CD8-positive, alpha-beta memory T cell (primary cell): ENCODE measurements around the gene NPLOC4. TPM values are rescaled to one million over a fixed set of nuclear protein-coding genes. Genes with fewer than 3 reads are reported as not detected.

Experiments used
- CTCF ChIA-PET: fragments of 350-600 bp; sonication (Branson Sonifier 250); formaldehyde crosslinking; loops from one replicate; lab custom pipeline; 2021; ENCODE audit warnings: antibody characterized with exemption; lab: Charles Lee
- POLR2A ChIA-PET: fragments of 350-600 bp; sonication (Branson Sonifier 250); formaldehyde crosslinking; loops from one replicate; lab custom pipeline; 2021; ENCODE audit warnings: antibody characterized with exemption; lab: Charles Lee
- DNase-seq, 5 donors: peaks; one replicate each; pipeline versions ENCODE4 v3.0.0 to v3.0.0-alpha.2; 2020 to 2022; ENCODE audit warnings: mixed read lengths in 1 of 5
- H3K27ac ChIP-seq: one replicate; pipeline ENCODE4 v1.7.0; 2013; ENCODE audit warnings: low read depth, mild to moderate bottlenecking, low read length, moderate library complexity
- H3K27me3 ChIP-seq: 2 replicates; pipeline ENCODE4 v1.7.0; 2013; ENCODE audit warnings: low read length, mild to moderate bottlenecking; ENCODE audit not compliant: insufficient read depth, poor library complexity, severe bottlenecking
- H3K36me3 ChIP-seq: 2 replicates; pipeline ENCODE4 v1.7.0; 2013; ENCODE audit warnings: mild to moderate bottlenecking, low read length, moderate library complexity; ENCODE audit not compliant: insufficient read depth
- H3K4me1 ChIP-seq: 2 replicates; pipeline ENCODE4 v1.7.0; 2013; ENCODE audit warnings: mild to moderate bottlenecking, low read length, moderate library complexity; ENCODE audit not compliant: insufficient read depth
- H3K4me3 ChIP-seq: 2 replicates; pipeline ENCODE4 v1.7.0; 2013; ENCODE audit warnings: mild to moderate bottlenecking, low read length
- H3K9me3 ChIP-seq: 2 replicates; pipeline ENCODE4 v1.7.0; 2013; ENCODE audit warnings: mild to moderate bottlenecking, low read length
- H3K27ac Mint-ChIP-seq, 8 donors: one replicate each; pipeline ENCODE4 v1.8.0; 2020 to 2021; ENCODE audit warnings: mixed read lengths in 8 of 8, mild to moderate bottlenecking in 6 of 8, inconsistent platforms in 3 of 8, moderate library complexity in 3 of 8
- H3K27me3 Mint-ChIP-seq, 2 donors: one replicate each; pipeline ENCODE4 v1.8.0; 2020 to 2021; ENCODE audit warnings: mixed read lengths in 2 of 2, mild to moderate bottlenecking in 1 of 2, moderate library complexity in 1 of 2
- H3K36me3 Mint-ChIP-seq, 3 donors: one replicate each; pipeline ENCODE4 v1.8.0; 2020 to 2021; ENCODE audit warnings: mixed read lengths in 3 of 3, inconsistent platforms in 1 of 3, mild to moderate bottlenecking in 1 of 3
- H3K4me1 Mint-ChIP-seq, 3 donors: one replicate each; pipeline ENCODE4 v1.8.0; 2020 to 2021; ENCODE audit warnings: mixed read lengths in 3 of 3, inconsistent platforms in 1 of 3, mild to moderate bottlenecking in 1 of 3
- H3K4me3 Mint-ChIP-seq, 7 donors: one replicate each; pipeline ENCODE4 v1.8.0; 2020 to 2021; ENCODE audit warnings: mixed read lengths in 7 of 7, mild to moderate bottlenecking in 6 of 7, moderate library complexity in 4 of 7, inconsistent platforms in 2 of 7
- H3K9me3 Mint-ChIP-seq, 5 donors: one replicate each; pipeline ENCODE4 v1.8.0; 2020 to 2022; ENCODE audit warnings: mixed read lengths in 5 of 5, mild to moderate bottlenecking in 3 of 5, moderate library complexity in 2 of 5, inconsistent platforms in 1 of 5
- polyA plus RNA-seq: library from polyadenylated mRNA; unstranded; fragments of 300-500 nt; fragmentation: Illumina TruSeq; gene quantifications from one replicate; pipeline ENCODE4 v1.2.3, GENCODE V29; 2021
- total RNA-seq, 2 experiments: library from RNA; stranded (reverse); gene quantifications; one replicate each; pipeline ENCODE4 v1.2.3, GENCODE V29; 2021

Gene NPLOC4
- total and polyA plus RNA-seq, 3 experiments from 2014 or later, result 63.1 to 126 (median 125) TPM

DNA sequence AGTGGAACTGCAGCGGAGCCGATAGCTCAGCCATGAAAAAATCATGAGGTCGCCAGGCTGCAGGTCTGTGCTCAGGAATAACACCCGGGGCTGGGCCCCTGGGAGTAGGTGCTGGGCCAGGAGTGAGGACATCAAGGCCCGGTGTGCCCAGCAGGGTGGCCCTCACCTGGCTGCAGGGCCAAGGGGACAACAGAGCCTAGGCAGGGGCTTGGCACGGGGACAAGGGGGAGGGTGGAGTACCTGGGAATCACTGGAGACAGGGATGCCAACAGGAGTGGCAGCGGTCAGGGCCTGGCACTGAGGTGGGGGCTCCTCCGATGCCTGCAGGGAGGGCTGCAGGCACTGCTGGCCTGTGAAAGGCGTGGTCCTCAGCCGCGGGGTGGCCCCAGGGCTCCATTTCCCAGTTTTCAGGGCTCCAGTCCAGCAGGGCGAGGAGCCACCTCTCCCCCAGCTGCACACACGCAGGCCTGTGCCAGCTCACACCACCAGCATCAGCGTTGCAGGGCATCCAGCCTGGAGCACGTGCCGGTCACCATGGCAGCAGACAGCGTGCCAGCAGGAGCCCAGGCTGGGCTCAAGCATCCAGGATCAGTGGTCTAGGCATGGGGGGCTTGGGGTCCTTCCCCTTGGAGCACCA is 113.4 kb downstream of the NPLOC4 start:
- H3K4me1 Mint-ChIP-seq, result peaks cover 2 to 9% (median 4%) of the 10 kb centered on the region in 3 donors
- no peaks in the 10 kb centered on the region for H3K36me3 ChIP-seq
- no peaks in the 10 kb centered on the region for H3K9me3 Mint-ChIP-seq
- H3K9me3 ChIP-seq, result no peaks in the 10 kb centered on the region
- no peak overlapping the region for H3K4me3 Mint-ChIP-seq
- CTCF ChIA-PET, result interaction anchor here (1.2 kb wide), 1 partner anchor 16 kb away, joined by 3 read pairs; no protein-coding TSS in a partner anchor
- no peaks in the 10 kb centered on the region for H3K36me3 Mint-ChIP-seq
- peaks cover 13% of the 10 kb centered on the region for H3K4me1 ChIP-seq
- no peak overlapping the region for H3K4me3 ChIP-seq
- DNase-seq, result no peak
- H3K27me3 Mint-ChIP-seq, result peaks cover 4 to 6% of the 10 kb centered on the region in 2 donors
- POLR2A ChIA-PET, result no interaction called here
- peak overlapping the region in 1 of 8 donors; percentile 70 for H3K27ac Mint-ChIP-seq
- H3K27ac ChIP-seq, result no peak overlapping the region
- H3K27me3 ChIP-seq, result peaks cover 13% of the 10 kb centered on the region

DNA sequence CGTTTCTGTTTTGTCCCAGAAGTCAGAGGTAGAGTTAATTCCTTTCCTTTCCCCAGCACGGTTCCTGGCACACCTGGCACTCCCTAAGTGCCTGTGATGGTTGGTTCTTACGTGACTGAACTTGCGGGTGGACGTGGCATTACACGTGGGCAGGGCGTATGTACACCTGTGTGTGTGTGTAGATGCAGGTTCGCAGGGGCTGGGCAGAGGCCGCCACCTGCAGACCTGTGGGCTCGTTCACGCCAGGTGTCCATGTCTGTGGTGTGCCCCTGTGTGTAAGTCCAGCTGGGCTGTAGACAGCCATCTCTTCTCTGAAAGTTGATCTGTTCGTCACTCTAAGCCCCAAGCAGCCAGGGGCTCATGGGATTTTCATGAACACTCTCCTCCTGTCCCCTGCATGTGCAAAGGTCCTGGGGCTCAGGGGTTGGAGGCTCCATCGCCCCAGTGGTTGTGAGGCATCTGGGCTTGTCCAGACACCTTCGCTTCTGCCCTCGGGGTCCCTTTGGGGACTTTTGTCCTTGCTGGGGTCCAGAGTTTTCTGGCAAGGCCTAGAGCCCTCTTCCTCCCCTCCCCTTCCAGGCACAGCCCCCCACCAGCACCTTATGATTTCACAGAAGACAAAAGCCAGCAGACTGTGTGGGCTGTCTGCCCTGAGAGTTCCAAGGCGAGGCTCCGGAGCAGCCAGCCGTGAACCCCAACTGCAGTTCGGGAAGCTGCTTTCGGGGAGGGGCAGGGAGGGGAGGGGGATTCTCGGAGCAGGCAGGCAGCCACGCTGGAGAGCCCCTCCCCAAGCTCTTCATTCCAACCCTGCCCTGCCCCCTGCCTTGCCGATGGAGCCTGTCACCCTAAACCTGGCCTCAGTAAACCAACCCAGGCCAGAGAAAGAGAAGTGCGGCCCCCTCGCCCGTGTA is 114.2 kb downstream of the NPLOC4 start:
- Histone ChIP-seq H3K27ac (no peak overlapping the region), H3K4me3 (no peak overlapping the region), H3K9me3 (no peaks in the 10 kb centered on the region), H3K27me3 (peaks cover 13% of the 10 kb centered on the region), H3K4me1 (peaks cover 20% of the 10 kb centered on the region), H3K36me3 (no peaks in the 10 kb centered on the region)
- Mint-ChIP-seq H3K27me3 (peaks cover 4 to 6% of the 10 kb centered on the region in 2 donors), H3K27ac (no peak overlapping the region), H3K4me1 (peaks cover 7 to 17% (median 10%) of the 10 kb centered on the region in 3 donors), H3K36me3 (no peaks in the 10 kb centered on the region), H3K4me3 (no peak overlapping the region), H3K9me3 (no peaks in the 10 kb centered on the region)
- ChIA-PET CTCF (interaction anchor here (1.2 kb wide), 1 partner anchor 16 kb away, joined by 3 read pairs; no protein-coding TSS in a partner anchor), POLR2A (no interaction called here)
- no peak for DNase-seq

DNA sequence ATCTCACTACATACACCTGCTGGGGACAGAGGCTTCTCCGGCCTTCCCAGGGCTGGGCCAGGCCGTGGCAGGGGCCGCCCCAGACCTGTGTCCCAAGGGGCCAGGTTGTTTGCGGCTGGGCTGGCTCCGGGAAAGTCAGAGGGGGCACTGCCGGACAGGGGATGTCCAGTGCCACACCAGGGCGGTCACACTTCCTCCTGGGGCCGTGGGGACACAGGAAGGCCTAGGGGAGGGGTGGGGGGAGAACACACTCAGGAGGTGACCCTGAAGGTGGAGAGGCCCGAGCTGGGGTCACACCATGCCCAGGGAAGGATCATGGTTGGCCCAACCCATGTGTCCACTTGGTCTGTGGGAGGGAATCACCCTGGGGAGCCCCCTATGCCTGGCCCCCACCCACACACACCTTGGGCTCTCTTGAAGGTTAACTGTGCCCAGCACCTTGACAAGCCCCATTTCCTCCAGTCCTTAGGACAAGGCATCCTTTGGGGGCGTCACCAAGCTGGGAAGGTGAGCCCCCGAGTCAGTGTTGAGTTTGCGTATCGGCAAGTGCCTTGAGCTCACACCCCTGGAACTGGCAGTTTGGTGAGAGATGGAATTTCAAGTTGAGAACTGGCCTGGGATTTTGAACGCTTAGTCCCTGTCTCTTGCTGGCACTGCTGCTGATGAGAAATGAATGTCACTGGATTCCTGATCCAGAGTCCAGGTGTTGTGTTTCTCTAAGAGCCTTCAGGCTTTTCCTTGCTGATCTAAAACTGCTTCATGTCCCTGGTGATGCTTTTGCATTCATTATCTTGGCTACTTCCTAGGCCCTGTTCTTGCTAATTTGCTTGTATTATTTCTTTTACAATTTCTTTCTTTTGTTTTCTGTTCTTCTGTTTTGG is 116.7 kb downstream of the NPLOC4 start:
- Histone ChIP-seq H3K4me1 (peaks cover 36% of the 10 kb centered on the region), H3K27me3 (peaks cover 13% of the 10 kb centered on the region), H3K27ac (peak overlapping the region; percentile 24), H3K4me3 (no peak overlapping the region), H3K9me3 (no peaks in the 10 kb centered on the region), H3K36me3 (no peaks in the 10 kb centered on the region)
- CTCF ChIA-PET, result interaction anchor here (1.9 to 3.5 kb wide), 4 partner anchors 10 to 81 kb away, joined by 7 to 29 read pairs (median 14); partner anchors contain the start of gene FAAP100
- POLR2A ChIA-PET, result no interaction called here
- Mint-ChIP-seq H3K36me3 (peaks cover 0 to under 1% (median 0%) of the 10 kb centered on the region in 3 donors), H3K4me3 (peak overlapping the region; percentile 10 to 85 (median 25)), H3K27me3 (peaks cover 0 to 4% of the 10 kb centered on the region in 2 donors), H3K9me3 (no peaks in the 10 kb centered on the region), H3K27ac (peak overlapping the region in 4 of 8 donors; percentile 5 to 82 (median 68)), H3K4me1 (peaks cover 21 to 39% (median 26%) of the 10 kb centered on the region in 3 donors)
- DNase-seq, result no peak

DNA sequence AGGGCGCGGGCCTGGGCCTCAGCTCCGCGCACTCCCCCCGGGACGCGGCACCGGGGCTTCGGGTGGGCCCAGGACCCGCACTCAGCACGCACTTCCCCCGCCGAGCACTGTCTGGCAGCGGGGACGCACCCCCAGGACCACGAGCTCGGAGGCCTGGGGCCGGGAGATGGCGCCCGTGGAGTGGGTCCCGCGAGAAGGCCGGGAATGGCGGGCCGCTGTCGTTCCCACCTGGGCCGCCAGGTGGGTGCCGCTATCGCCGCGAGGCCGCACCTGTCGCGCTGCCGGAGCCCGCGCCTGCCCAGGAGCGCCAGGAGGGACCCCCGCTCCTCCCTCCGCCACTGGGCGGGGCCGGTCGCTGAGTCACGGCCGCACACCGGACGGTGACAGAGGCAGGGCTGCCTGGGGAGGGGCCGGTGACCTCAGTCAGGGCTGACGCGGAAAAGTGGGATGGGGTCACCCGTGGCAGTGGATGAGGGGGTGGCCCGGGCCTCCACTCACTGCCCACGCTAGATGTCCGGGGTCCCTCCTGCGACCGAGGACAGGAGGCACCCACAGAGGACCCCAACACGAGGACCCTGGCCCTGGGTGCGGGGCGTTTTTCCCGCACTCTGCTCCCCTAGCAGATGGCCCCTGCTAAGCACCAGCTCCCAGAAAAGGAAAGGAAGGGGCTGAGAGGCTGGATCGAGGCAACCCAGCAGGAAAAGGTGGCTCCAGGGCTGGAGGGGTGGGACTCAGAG is 117.5 kb downstream of the NPLOC4 start:
- ChIA-PET POLR2A (interaction anchor here (0.6 to 1.3 kb wide), 3 partner anchors 9 to 32 kb away, joined by 3 to 4 read pairs (median 3); no protein-coding TSS in a partner anchor), CTCF (interaction anchor here (0.7 to 3.5 kb wide), 10 partner anchors 10 to 227 kb away, joined by 3 to 29 read pairs (median 4); partner anchors contain the start of gene FAAP100)
- Mint-ChIP-seq H3K9me3 (no peaks in the 10 kb centered on the region), H3K36me3 (peaks cover 0 to 1% (median 0%) of the 10 kb centered on the region in 3 donors), H3K27me3 (peaks cover 0 to 2% of the 10 kb centered on the region in 2 donors), H3K4me1 (peaks cover 21 to 41% (median 28%) of the 10 kb centered on the region in 3 donors), H3K4me3 (peak overlapping the region in 5 of 7 donors; percentile 15 to 85 (median 29)), H3K27ac (no peak overlapping the region)
- Histone ChIP-seq H3K4me3 (peak overlapping the region; percentile 50), H3K4me1 (peaks cover 37% of the 10 kb centered on the region), H3K36me3 (no peaks in the 10 kb centered on the region), H3K9me3 (no peaks in the 10 kb centered on the region), H3K27ac (peak overlapping the region; percentile 24), H3K27me3 (peaks cover 10% of the 10 kb centered on the region)
- peak; percentile 63 to 81 (median 72) for DNase-seq

- H3K36me3 Mint-ChIP-seq, result peaks cover 0 to 1% (median 0%) of the 10 kb centered on the region in 3 donors
- peaks cover 0 to 2% of the 10 kb centered on the region in 2 donors for H3K27me3 Mint-ChIP-seq
- H3K27ac Mint-ChIP-seq, result no peak overlapping the region
- H3K4me1 Mint-ChIP-seq, result peaks cover 21 to 41% (median 28%) of the 10 kb centered on the region in 3 donors
- ChIA-PET CTCF (interaction anchor here (0.7 to 3.5 kb wide), 10 partner anchors 11 to 227 kb away, joined by 3 to 29 read pairs (median 4); partner anchors contain the start of gene FAAP100), POLR2A (interaction anchor here (0.6 to 1.3 kb wide), 3 partner anchors 9 to 33 kb away, joined by 3 to 4 read pairs (median 3); no protein-coding TSS in a partner anchor)
- DNase-seq, result no peak
- Histone ChIP-seq H3K4me1 (peaks cover 37% of the 10 kb centered on the region), H3K9me3 (no peaks in the 10 kb centered on the region), H3K27me3 (peaks cover 4% of the 10 kb centered on the region), H3K27ac (no peak overlapping the region), H3K36me3 (no peaks in the 10 kb centered on the region), H3K4me3 (peak overlapping the region; percentile 50)
- peak overlapping the region in 5 of 7 donors; percentile 4 to 69 (median 59) for H3K4me3 Mint-ChIP-seq
- H3K9me3 Mint-ChIP-seq, result no peaks in the 10 kb centered on the region
Observed at GRCh38 chr17:81518785-81519283, 118.1 kb downstream of the NPLOC4 start.

GRCh38 chr17:81518113-81518784 is 118.7 kb downstream of the NPLOC4 start:
- Mint-ChIP-seq H3K27ac (peak overlapping the region in 5 of 8 donors; percentile 78 to 88 (median 82)), H3K27me3 (peaks cover 0 to under 1% of the 10 kb centered on the region in 2 donors), H3K36me3 (peaks cover 0 to 1% (median 0%) of the 10 kb centered on the region in 3 donors), H3K9me3 (no peaks in the 10 kb centered on the region), H3K4me3 (peak overlapping the region; percentile 53 to 79 (median 68)), H3K4me1 (peaks cover 21 to 47% (median 28%) of the 10 kb centered on the region in 3 donors)
- POLR2A ChIA-PET, result interaction anchor here (0.6 to 1.3 kb wide), 2 partner anchors 8 to 33 kb away, joined by 3 to 4 read pairs; no protein-coding TSS in a partner anchor
- H3K27ac ChIP-seq, result no peak overlapping the region
- CTCF ChIA-PET, result interaction anchor here (1.1 to 3.5 kb wide), 8 partner anchors 12 to 107 kb away, joined by 3 to 29 read pairs (median 6); partner anchors contain the start of gene FAAP100
- H3K36me3 ChIP-seq, result no peaks in the 10 kb centered on the region
- H3K4me1 ChIP-seq, result peaks cover 37% of the 10 kb centered on the region
- no peaks in the 10 kb centered on the region for H3K9me3 ChIP-seq
- no peaks in the 10 kb centered on the region for H3K27me3 ChIP-seq
- no peak for DNase-seq
- no peak overlapping the region for H3K4me3 ChIP-seq
